ENCODE results near the gene CDIP1. TPM values are rescaled to one million over a fixed set of nuclear protein-coding genes. Genes with fewer than 3 reads are reported as not detected.

The CDIP1 gene
- total RNA-seq, 2 experiments from 2014 or later = 31.9 to 32.2 TPM

GRCh38 chr16:4487955-4488498, 50.5 kb downstream of the CDIP1 start:
- intact Hi-C loops (cut with micrococcal nuclease) = no loop called here
- Mint-ChIP-seq H3K27me3 (no peaks in the 10 kb centered on the region), H3K4me3 (no peak overlapping the region), H3K27ac (peak overlapping the region; percentile 86), H3K9me3 (no peaks in the 10 kb centered on the region), H3K36me3 (ENCODE audit: low read depth) (peaks cover 33% of the 10 kb centered on the region), H3K4me1 (ENCODE audit: low read depth) (peaks cover 55% of the 10 kb centered on the region)
- no peak for TF ChIP-seq CTCF (IDR thresholded peaks at IDR 0.05)
- no peak for DNase-seq
- CTCF ChIA-PET = interaction anchor here (1.7 to 4.1 kb wide), 3 partner anchors 11 to 162 kb away, joined by 5 to 27 read pairs (median 14); partner anchors contain the start of gene HMOX2
- peak; percentile 43 for ATAC-seq
- POLR2A ChIA-PET = interaction anchor here (1.9 to 2.7 kb wide), 2 partner anchors 11 to 12 kb away, joined by 7 to 17 read pairs; partner anchors contain the start of gene HMOX2

- no peak overlapping the region for H3K4me3 Mint-ChIP-seq
- peaks cover 37% of the 10 kb centered on the region for H3K36me3 Mint-ChIP-seq (ENCODE audit: low read depth)
- CTCF ChIA-PET = interaction anchor here (0.6 to 4.1 kb wide), 7 partner anchors 9 to 99 kb away, joined by 3 to 27 read pairs (median 4); partner anchors contain the start of gene HMOX2
- H3K27me3 Mint-ChIP-seq = no peaks in the 10 kb centered on the region
- no peaks in the 10 kb centered on the region for H3K9me3 Mint-ChIP-seq
- no peak for TF ChIP-seq CTCF (IDR thresholded peaks at IDR 0.05)
- POLR2A ChIA-PET = interaction anchor here (0.6 to 2.7 kb wide), 6 partner anchors 9 to 262 kb away, joined by 3 to 17 read pairs (median 4); partner anchors contain the start of genes HMOX2 and NMRAL1
- peak overlapping the region; percentile 80 for H3K27ac Mint-ChIP-seq
- ATAC-seq (no peak), DNase-seq (no peak)
- H3K4me1 Mint-ChIP-seq (ENCODE audit: low read depth) = peaks cover 62% of the 10 kb centered on the region
- intact Hi-C loops (cut with micrococcal nuclease) = no loop called here
Observed at GRCh38 chr16:4486126-4486893, 52.3 kb downstream of the CDIP1 start.

GRCh38 chr16:4481963-4482362, 56.6 kb downstream of the CDIP1 start:
- no peaks in the 10 kb centered on the region for H3K9me3 Mint-ChIP-seq
- ATAC-seq (no peak), DNase-seq (no peak)
- no peaks in the 10 kb centered on the region for H3K27me3 Mint-ChIP-seq
- intact Hi-C loops (cut with micrococcal nuclease) = no loop called here
- peaks cover 31% of the 10 kb centered on the region for H3K36me3 Mint-ChIP-seq (ENCODE audit: low read depth)
- no peak for TF ChIP-seq CTCF (IDR thresholded peaks at IDR 0.05)
- ChIA-PET POLR2A (no interaction called here), CTCF (no interaction called here)
- H3K27ac Mint-ChIP-seq = peak overlapping the region; percentile 71
- peaks cover 43% of the 10 kb centered on the region for H3K4me1 Mint-ChIP-seq (ENCODE audit: low read depth)
- no peak overlapping the region for H3K4me3 Mint-ChIP-seq

- peak overlapping the region; percentile 71 for H3K27ac Mint-ChIP-seq
- peaks cover 39% of the 10 kb centered on the region for H3K4me1 Mint-ChIP-seq (ENCODE audit: low read depth)
- H3K36me3 Mint-ChIP-seq (ENCODE audit: low read depth) = peaks cover 29% of the 10 kb centered on the region
- no peaks in the 10 kb centered on the region for H3K27me3 Mint-ChIP-seq
- POLR2A ChIA-PET = no interaction called here
- DNase-seq (no peak), ATAC-seq (no peak)
- H3K9me3 Mint-ChIP-seq = no peaks in the 10 kb centered on the region
- intact Hi-C loops (cut with micrococcal nuclease) = no loop called here
- H3K4me3 Mint-ChIP-seq = no peak overlapping the region
- TF ChIP-seq CTCF (IDR thresholded peaks at IDR 0.05) = no peak
- CTCF ChIA-PET = no interaction called here
Observed at GRCh38 chr16:4481526-4481925, 57.0 kb downstream of the CDIP1 start.

GRCh38 chr16:4477966-4478365, 60.6 kb downstream of the CDIP1 start:
- ChIA-PET CTCF (interaction anchor here (0.6 to 4.2 kb wide), 14 partner anchors 8 to 108 kb away, joined by 3 to 28 read pairs (median 7); no protein-coding TSS in a partner anchor), POLR2A (interaction anchor here (0.6 to 3.2 kb wide), 9 partner anchors 10 to 539 kb away, joined by 3 to 18 read pairs (median 4); partner anchors contain the start of gene CDIP1)
- intact Hi-C loops (cut with micrococcal nuclease) = loop anchor here (5.0 kb wide), 2 partner anchors 51 to 59 kb away; partner anchors contain the start of genes CDIP1 and DNAJA3
- ATAC-seq (no peak), DNase-seq (peak; percentile 37)
- Mint-ChIP-seq H3K36me3 (ENCODE audit: low read depth) (peaks cover 21% of the 10 kb centered on the region), H3K9me3 (no peaks in the 10 kb centered on the region), H3K27ac (peak overlapping the region; percentile 83), H3K4me1 (ENCODE audit: low read depth) (peaks cover 45% of the 10 kb centered on the region), H3K27me3 (no peaks in the 10 kb centered on the region), H3K4me3 (peak overlapping the region; percentile 92)
- TF ChIP-seq CTCF (IDR thresholded peaks at IDR 0.05) = no peak
